ENCODE data around the gene SOX6. TPM values are rescaled to one million over a fixed set of nuclear protein-coding genes. Genes with fewer than 3 reads are reported as not detected.

SOX6 gene
- polyA plus RNA-seq, 3 donors, result not detected

DNA sequence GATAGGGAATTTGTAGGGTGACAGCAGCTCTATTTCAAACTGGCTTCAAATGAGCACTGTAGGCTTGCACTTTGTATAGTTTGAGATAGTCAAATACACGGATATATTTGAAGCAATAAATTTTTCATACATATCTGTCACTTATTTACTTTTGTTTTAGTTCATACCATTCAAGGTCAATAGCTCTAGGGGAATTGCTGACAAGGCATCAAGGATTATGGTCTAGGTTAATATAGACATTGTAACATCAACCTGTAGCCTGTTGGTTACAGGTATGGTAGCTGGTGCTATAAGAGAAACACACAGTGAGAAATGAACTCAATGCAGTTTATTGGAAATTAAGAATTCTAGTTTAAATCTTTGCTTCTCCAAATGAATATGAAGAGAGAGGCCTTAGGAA, 267.6 kb downstream of the SOX6 start:
- WGBS (ENCODE audit: insufficient coverage), result no CpG with 5 or more reads among the region's 1 CpG
- TF ChIP-seq, protein P1, sequence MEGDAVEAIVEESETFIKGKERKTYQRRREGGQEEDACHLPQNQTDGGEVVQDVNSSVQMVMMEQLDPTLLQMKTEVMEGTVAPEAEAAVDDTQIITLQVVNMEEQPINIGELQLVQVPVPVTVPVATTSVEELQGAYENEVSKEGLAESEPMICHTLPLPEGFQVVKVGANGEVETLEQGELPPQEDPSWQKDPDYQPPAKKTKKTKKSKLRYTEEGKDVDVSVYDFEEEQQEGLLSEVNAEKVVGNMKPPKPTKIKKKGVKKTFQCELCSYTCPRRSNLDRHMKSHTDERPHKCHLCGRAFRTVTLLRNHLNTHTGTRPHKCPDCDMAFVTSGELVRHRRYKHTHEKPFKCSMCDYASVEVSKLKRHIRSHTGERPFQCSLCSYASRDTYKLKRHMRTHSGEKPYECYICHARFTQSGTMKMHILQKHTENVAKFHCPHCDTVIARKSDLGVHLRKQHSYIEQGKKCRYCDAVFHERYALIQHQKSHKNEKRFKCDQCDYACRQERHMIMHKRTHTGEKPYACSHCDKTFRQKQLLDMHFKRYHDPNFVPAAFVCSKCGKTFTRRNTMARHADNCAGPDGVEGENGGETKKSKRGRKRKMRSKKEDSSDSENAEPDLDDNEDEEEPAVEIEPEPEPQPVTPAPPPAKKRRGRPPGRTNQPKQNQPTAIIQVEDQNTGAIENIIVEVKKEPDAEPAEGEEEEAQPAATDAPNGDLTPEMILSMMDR (IDR thresholded peaks at IDR 0.05), result no peak
- no peak for DNase-seq
- H3K9me3 ChIP-seq (replicated peaks in 1 of 2; ENCODE audit: control insufficient read depth in 1 of 2, insufficient read depth in 1 of 2, low read length in 2 of 2), result no peaks in the 10 kb centered on the region
- H3K79me2 ChIP-seq (ENCODE audit: insufficient read depth, low read length), result no peaks in the 10 kb centered on the region
- H3K9ac ChIP-seq (ENCODE audit: insufficient read depth, low read length, poor library complexity, severe bottlenecking), result no peak overlapping the region
- no peaks in the 10 kb centered on the region for H3K36me3 ChIP-seq (replicated peaks in 1 of 2; ENCODE audit: control insufficient read depth in 1 of 2, insufficient read depth in 2 of 2, low read length in 2 of 2)
- no peaks in the 10 kb centered on the region for H3K27me3 ChIP-seq (ENCODE audit: control insufficient read depth in 2 of 2, insufficient read depth in 2 of 2, low read length in 2 of 2)
- H3K4me1 ChIP-seq (ENCODE audit: control insufficient read depth in 1 of 2, insufficient read depth in 2 of 2, low read length in 2 of 2), result no peaks in the 10 kb centered on the region
- H3K36me3 Mint-ChIP-seq, result no peaks in the 10 kb centered on the region
- no peak overlapping the region for H3K4me3 Mint-ChIP-seq
- no peaks in the 10 kb centered on the region for H4K20me1 ChIP-seq (ENCODE audit: insufficient read depth, low read length)
- H3K4me2 ChIP-seq (replicated peaks; ENCODE audit: extremely low read depth, low read length, poor library complexity, severe bottlenecking), result no peak overlapping the region
- peaks cover 0 to 5% (median 4%) of the 10 kb centered on the region in 3 donors for H3K27me3 Mint-ChIP-seq (ENCODE audit: low read depth in 3 of 3)
- H3K9me3 Mint-ChIP-seq, result peaks cover 0 to 2% (median 0%) of the 10 kb centered on the region in 7 donors
- intact Hi-C loops (cut with micrococcal nuclease), result no loop called here
- no peak overlapping the region for H3K27ac Mint-ChIP-seq
- H3K4me3 ChIP-seq (replicated peaks in 1 of 3; ENCODE audit: low read depth in 2 of 3, low read length in 3 of 3), result no peak overlapping the region
- no peak overlapping the region for H2AFZ ChIP-seq (ENCODE audit: insufficient read depth, low read depth, low read length, poor library complexity, severe bottlenecking)
- H3K27ac ChIP-seq (ENCODE audit: low read depth in 1 of 2, low read length in 2 of 2), result no peak overlapping the region
- H3K4me1 Mint-ChIP-seq, result no peaks in the 10 kb centered on the region

DNA sequence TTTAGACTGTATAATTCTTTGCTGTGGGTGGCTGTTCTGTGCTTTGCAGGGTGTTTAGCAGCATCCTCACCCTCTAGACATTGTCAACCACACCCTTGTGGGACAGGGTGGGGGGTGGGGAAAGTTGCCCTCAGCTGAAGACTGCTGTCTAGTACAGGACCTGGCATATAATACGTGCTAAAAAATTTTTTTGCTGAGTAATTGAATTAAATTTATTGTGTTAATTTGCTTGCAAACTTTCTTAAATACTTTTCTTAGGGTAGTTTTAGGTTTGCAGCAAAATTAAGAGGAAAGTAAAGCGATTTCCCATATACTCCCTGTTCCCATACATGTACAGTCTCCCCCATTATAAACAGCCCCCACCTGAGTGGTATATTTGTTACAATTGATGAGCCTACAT, 268.5 kb downstream of the SOX6 start:
- H3K9me3 ChIP-seq (replicated peaks in 1 of 2; ENCODE audit: control insufficient read depth in 1 of 2, insufficient read depth in 1 of 2, low read length in 2 of 2), result no peaks in the 10 kb centered on the region
- intact Hi-C loops (cut with micrococcal nuclease), result no loop called here
- Mint-ChIP-seq H3K27ac (no peak overlapping the region), H3K36me3 (no peaks in the 10 kb centered on the region), H3K4me1 (no peaks in the 10 kb centered on the region), H3K9me3 (peaks cover 0 to 2% (median 0%) of the 10 kb centered on the region in 7 donors), H3K4me3 (no peak overlapping the region), H3K27me3 (ENCODE audit: low read depth in 3 of 3) (peaks cover 0 to 5% (median 4%) of the 10 kb centered on the region in 3 donors)
- H3K36me3 ChIP-seq (replicated peaks in 1 of 2; ENCODE audit: control insufficient read depth in 1 of 2, insufficient read depth in 2 of 2, low read length in 2 of 2), result no peaks in the 10 kb centered on the region
- no peaks in the 10 kb centered on the region for H3K4me1 ChIP-seq (ENCODE audit: control insufficient read depth in 1 of 2, insufficient read depth in 2 of 2, low read length in 2 of 2)
- no peak overlapping the region for H3K9ac ChIP-seq (ENCODE audit: insufficient read depth, low read length, poor library complexity, severe bottlenecking)
- TF ChIP-seq, protein P1 (IDR thresholded peaks at IDR 0.05), result no peak
- no peak overlapping the region for H2AFZ ChIP-seq (ENCODE audit: insufficient read depth, low read depth, low read length, poor library complexity, severe bottlenecking)
- WGBS (ENCODE audit: insufficient coverage), result no CpG with 5 or more reads among the region's 2 CpGs
- H4K20me1 ChIP-seq (ENCODE audit: insufficient read depth, low read length), result no peaks in the 10 kb centered on the region
- H3K27ac ChIP-seq (ENCODE audit: low read depth in 1 of 2, low read length in 2 of 2), result no peak overlapping the region
- no peaks in the 10 kb centered on the region for H3K79me2 ChIP-seq (ENCODE audit: insufficient read depth, low read length)
- H3K4me3 ChIP-seq (replicated peaks in 1 of 3; ENCODE audit: low read depth in 2 of 3, low read length in 3 of 3), result no peak overlapping the region
- no peak for DNase-seq
- no peak overlapping the region for H3K4me2 ChIP-seq (replicated peaks; ENCODE audit: extremely low read depth, low read length, poor library complexity, severe bottlenecking)
- H3K27me3 ChIP-seq (ENCODE audit: control insufficient read depth in 2 of 2, insufficient read depth in 2 of 2, low read length in 2 of 2), result no peaks in the 10 kb centered on the region
